Muscle of arm (tissue), 12 donors: Measurements from ENCODE around the gene PDE11A. TPM values are rescaled to one million over a fixed set of nuclear protein-coding genes. Genes with fewer than 3 reads are reported as not detected.

ENCODE experiments used
- DNase-seq: peaks from one replicate; pipeline ENCODE4 v3.0.0-alpha.2; 2013
- polyA plus RNA-seq, 12 donors: library from polyadenylated mRNA; unstranded; fragments of 120-200 nt; gene quantifications; one replicate each; pipeline ENCODE4 v1.2.1, GENCODE V29; 2013; ENCODE audit not compliant: insufficient read length in 12 of 12

The PDE11A gene
- polyA plus RNA-seq, 12 donors = 0.33 to 2.0 (median 0.78) TPM; not detected in 2

GRCh38 chr2:177693658-177694339, 378.8 kb downstream of the PDE11A start:
- no peak for DNase-seq

DNA sequence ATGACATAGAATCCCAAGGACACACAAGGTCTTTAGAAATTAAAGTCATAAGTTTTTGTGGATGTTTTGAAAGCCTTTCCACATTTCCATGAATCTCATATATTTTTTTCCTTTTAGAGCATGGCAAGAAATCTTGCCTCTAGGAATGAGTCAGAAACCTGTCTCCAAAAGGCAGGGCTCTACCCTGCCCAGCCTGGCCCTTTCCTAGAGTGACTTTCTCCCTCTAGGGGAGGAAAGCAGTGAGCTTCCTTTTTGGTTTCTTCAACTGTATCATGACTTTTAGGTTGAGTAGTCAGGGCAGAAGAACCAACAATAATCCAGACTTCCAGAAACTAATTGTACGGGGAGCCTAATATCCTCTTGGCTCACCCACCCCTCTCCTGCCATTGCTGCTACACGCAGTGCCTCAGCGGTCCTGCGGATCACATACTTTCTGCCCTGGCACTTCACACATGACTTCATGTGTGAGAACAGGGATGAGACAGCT, 379.8 kb downstream of the PDE11A start:
- no peak for DNase-seq

- DNase-seq = no peak
These were observed 380.4 kb downstream of the PDE11A start for GRCh38 chr2:177692042-177692782.

DNA sequence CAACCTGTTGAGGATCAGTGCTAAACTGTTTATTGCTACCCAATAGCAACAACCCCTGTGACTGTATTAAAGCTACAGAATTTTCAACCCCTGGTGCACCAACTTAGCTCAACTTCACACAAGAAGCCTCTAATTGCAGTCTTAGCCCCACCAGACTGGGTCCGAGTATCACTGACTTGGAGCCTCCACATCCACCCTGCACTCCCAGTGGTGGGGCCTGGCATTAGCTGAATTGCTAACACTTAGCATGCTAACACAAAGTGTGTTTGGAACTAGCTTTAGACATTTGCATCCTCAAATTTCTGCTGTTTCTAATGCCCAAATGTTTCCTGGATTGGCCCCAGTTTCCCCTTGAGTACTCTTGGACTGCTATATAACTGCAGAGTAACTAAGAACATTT, 381.4 kb downstream of the PDE11A start:
- DNase-seq = no peak

GRCh38 chr2:177689623-177690022, 383.0 kb downstream of the PDE11A start:
- no peak for DNase-seq

GRCh38 chr2:177688844-177689243, 383.7 kb downstream of the PDE11A start:
- DNase-seq = no peak

DNA sequence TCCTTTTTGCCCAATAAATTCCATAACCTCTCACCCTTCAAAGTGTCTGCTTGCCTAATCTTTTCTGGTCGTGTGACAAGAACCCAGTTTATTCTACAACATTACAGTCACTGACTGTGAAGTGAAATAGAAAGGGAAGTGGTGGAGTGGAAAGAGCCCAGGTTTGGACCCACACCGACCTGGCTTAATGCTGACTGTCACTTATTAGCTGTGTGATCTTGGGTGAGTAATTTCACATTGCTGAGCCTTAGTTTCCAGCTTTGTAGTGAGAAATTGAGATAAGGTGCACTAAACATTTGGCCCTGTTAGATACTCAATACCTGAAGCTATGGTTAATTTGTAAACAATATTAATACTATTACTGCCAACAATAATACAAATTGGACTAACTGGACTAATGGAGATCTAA, 388.9 kb downstream of the PDE11A start:
- DNase-seq = no peak

DNA sequence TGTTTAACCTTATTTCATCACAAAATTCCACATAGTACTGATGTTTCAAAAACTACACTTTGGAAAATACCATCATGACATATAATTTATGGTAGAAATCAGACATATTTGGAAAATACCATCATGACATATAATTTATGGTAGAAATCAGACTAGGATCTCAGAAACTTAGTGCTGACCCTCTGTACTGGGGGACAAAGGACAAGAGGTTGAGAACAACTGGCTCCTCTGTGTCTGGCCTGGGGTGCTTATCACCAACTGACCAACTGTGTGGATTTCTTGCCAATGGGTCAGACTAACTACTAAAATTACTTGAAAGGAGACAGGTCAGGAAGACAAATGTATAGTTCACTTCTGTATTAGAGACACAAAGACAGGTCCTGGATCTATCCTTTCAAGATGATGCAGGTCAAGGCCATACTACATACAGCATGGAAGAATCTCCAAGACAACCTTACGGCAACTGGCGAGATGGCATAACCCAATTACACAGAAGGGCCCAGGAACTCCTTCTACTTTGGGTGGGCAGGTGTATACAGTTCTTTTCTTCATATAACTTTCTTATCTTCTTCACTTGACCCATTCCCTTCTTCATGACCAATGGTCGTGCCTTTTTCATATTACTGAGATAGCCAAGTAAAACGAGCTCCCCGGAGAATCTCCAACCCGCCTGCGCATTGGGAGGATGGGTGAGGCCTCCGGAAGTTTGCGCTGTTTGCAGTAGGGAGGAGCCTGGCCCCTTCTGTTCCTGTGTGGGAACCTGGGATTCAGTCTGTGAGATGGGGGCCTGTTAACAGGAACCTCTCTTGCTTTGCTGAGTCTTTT, 389.5 kb downstream of the PDE11A start:
- DNase-seq = no peak

- no peak for DNase-seq
These were observed 390.6 kb downstream of the PDE11A start for GRCh38 chr2:177682006-177682405.

DNA sequence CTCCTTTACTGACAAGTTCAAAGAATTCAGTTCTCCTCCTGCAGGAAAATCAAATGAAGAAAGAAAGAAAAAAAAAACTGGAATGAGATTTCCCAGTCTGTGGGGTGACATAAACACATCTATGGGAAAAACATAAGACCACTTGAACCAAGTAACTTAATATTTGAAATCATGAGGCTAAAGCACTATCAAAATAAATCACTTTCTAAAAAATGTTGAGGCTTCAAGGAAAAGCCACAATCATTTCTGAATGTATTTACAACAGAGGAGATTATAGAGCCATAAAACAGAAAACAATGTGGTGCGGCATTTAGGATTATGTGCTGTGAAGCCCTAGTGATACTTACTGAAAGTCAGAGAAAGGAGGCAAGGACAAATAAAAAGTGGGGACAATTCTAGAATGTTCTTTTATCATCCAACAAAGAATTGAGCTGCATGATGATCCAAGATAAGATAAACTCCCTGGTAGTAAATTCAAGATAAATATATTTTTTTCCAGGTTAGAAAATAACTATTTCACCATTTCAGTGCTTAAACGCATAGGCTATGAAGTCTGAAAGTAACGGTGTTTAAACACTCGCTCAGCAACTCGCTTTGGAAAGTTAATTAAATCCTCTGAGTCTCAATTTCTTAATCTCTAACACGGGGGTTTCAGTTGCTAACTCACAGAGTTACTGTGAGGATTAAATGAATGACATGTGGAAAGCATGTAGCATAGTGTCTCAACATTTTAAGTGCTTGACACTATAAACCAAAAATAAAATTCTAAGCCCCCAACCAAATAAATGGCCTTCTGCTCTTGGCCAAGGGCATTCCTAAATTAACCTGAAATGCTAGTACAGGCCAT, 391.5 kb downstream of the PDE11A start:
- no peak for DNase-seq

DNA sequence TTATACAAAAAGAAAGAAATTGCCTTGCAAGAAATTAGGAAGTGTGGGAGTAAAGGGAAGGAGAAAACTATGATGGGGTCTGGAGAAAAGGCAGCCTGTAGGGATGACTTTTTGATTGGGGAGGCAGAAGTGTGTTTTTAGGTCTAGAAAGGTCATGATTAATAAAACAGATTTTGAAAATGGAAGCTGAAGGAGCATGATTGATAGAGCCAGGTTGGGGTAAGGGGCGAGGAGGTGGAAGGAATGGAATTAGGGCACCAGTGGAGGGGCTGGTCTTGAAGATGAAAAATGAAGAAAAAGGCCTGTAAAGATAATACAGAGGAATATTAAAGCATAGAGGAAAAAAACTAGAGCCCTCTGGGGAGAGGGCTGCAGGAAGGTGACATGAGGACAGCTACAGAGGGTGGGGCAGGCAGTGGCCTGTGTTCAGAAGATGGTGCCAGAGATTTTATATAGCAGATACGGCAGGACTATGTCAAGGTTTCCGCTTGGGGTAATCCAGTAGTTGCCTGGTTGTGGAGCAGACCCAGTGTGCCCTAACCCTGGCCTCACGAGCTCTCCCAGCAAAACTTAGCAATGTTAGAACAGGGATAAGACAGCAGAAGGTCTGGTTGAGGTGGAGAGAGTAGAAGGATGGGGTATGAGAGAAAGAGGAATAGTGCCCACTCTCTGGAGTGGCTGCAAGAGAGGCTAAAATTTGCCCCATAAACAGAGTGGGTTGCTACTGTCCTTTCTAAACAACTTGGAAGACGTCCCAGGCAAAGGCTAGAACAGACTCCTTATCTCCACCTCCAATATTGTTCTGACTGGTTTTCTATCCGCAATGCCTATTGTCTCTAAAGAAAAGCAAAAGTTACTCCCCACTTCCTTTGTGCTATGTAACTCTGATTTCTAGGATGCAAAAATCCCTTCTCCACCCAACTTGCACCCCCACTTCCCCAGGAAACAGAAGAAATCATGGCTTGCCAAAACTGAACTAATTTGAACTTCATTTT, 392.7 kb downstream of the PDE11A start:
- no peak for DNase-seq

- DNase-seq = no peak
These were observed 393.6 kb downstream of the PDE11A start for GRCh38 chr2:177678939-177679338.

DNA sequence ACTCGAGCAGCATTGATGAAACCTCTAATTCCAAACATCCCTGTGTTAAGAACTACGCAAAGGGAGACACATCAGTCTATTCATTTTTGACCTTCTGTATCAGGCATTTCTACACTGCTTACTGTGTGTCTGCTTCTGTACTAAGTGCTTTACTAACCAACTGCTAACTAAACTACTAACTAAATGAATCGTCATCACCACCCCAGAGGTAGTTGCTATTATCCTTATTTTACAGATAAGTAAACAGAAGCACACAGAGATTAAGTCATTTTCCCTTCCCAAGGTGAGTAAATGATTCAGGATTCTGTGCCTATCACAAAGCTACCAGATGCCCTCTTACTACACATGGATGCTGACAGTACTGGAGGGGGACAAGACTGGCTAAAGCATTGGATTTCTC, 395.9 kb downstream of the PDE11A start:
- no peak for DNase-seq

DNA sequence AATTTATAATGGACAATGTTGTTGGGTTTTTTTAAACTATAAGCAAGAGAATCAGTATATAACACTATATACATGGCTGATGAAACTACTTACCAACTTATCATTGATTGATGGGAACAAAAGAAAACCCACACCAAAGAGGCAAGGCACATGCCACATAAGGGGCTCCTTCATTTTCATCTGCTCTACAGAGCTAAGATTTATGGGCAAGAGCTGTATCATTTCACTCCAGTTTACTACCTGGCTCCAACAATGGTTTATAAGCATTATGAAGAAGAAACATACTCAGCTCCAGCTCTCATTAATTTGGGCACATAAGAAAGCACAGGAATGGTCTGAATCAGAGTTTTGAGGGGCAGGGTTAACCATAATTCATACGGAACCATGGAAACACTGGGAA, 396.8 kb downstream of the PDE11A start:
- DNase-seq = no peak

- no peak for DNase-seq
These were observed 397.2 kb downstream of the PDE11A start for GRCh38 chr2:177675350-177675821.

DNA sequence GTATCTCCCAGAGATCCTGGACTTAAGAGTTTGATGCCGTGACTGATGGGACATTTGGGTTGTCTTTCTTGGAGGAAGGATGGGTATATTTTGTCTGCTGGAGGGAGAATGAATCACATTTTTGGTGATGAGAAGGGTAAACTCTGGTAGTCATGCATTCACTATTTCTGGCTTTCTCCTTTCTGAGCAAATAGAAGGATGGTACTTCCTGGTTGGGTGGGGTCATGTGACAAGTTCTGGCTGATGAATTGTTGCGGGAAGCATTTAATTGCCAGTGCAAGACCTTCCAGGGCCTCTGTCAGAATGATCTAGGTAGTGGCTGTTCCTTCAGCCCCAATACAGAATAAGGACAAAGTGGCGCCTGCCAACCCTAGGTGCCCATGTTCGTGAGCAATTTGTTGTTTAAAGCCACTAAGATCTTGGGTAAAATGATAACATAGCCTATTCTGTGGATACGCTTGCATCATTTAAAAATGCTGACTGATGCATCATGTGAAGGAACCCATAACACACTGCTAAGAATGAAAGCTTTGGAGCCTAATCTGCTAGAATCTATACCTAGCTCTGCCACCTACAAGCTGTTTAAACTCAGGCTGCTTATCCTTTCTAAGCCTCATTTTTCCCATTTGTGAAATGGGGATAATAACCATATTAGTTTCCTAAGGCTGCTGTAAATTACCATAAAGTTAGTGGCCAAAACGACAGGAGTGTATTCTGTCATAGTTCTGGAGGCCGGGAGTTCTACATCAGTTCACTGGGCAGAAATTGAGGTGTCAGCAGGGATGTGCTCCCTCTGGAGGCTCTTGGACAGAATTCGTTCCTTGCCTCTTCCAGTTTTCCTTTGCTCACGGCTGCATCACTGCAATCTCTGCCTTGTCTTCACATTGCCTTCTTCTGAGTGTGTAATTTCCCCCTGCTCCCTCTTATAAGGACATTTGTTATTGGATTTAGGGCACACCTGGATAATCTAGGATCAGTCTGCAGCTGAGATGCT, 398.7 kb downstream of the PDE11A start:
- DNase-seq = no peak

GRCh38 chr2:177671662-177672061, 400.9 kb downstream of the PDE11A start:
- no peak for DNase-seq

- peak; percentile 7 for DNase-seq
These were observed 401.6 kb downstream of the PDE11A start for GRCh38 chr2:177670791-177671535.
